ENCODE measurements around the gene REXO4.

Gene REXO4

GRCh38 chr9:133387680-133388079, 30.1 kb downstream of the REXO4 start:
- TF ChIP-seq ZSCAN5A (tag by site-specific recombination; IDR thresholded peaks at IDR 0.05) (no peak), PRDM10 (tag by site-specific recombination; IDR thresholded peaks at IDR 0.05) (peak; percentile 65), ZBTB44 (tag by site-specific recombination; IDR thresholded peaks at IDR 0.05) (peak; percentile 87; the same call in 1 of the 2 replicates)
- no peak overlapping the region for H3K4me3 ChIP-seq (ENCODE audit: low read depth, low read length)
- ChIA-PET POLR2A (interaction anchor here (1.1 kb wide), 1 partner anchor 40 kb away, joined by 3 read pairs; the partner anchor contains the start of genes MED22 and RPL7A), CTCF (no interaction called here)
- H3K9me3 ChIP-seq (ENCODE audit: control insufficient read depth, insufficient read depth, low read depth, low read length): no peaks in the 10 kb centered on the region
- no peaks in the 10 kb centered on the region for H3K4me1 ChIP-seq (ENCODE audit: control insufficient read depth, insufficient read depth, low read length)
- H3K36me3 ChIP-seq (ENCODE audit: control insufficient read depth in 2 of 2, insufficient read depth in 1 of 2, low read length in 2 of 2): no peaks in the 10 kb centered on the region
- H3K27ac ChIP-seq (ENCODE audit: extremely low read depth, low read depth, low read length): no peak overlapping the region

GRCh38 chr9:133386338-133386737, 31.5 kb downstream of the REXO4 start:
- Histone ChIP-seq H3K27ac (ENCODE audit: extremely low read depth, low read depth, low read length) (no peak overlapping the region), H3K4me3 (ENCODE audit: low read depth, low read length) (no peak overlapping the region), H3K4me1 (ENCODE audit: control insufficient read depth, insufficient read depth, low read length) (no peaks in the 10 kb centered on the region), H3K9me3 (ENCODE audit: control insufficient read depth, insufficient read depth, low read depth, low read length) (no peaks in the 10 kb centered on the region), H3K36me3 (ENCODE audit: control insufficient read depth in 2 of 2, insufficient read depth in 1 of 2, low read length in 2 of 2) (no peaks in the 10 kb centered on the region)
- POLR2A ChIA-PET: interaction anchor here (1.4 kb wide), 1 partner anchor 13 kb away, joined by 3 read pairs; no protein-coding TSS in a partner anchor
- CTCF ChIA-PET: interaction anchor here (0.6 to 1.2 kb wide), 2 partner anchors 11 to 608 kb away, joined by 3 to 4 read pairs; no protein-coding TSS in a partner anchor
- TF ChIP-seq SETDB1 (IDR thresholded peaks at IDR 0.05; ENCODE audit: insufficient read length, low read length) (no peak), ZNF449 (tag by site-specific recombination; IDR thresholded peaks at IDR 0.05) (no peak)

GRCh38 chr9:133385452-133385851, 32.4 kb downstream of the REXO4 start:
- Histone ChIP-seq H3K4me3 (ENCODE audit: low read depth, low read length) (no peak overlapping the region), H3K9me3 (ENCODE audit: control insufficient read depth, insufficient read depth, low read depth, low read length) (no peaks in the 10 kb centered on the region), H3K4me1 (ENCODE audit: control insufficient read depth, insufficient read depth, low read length) (no peaks in the 10 kb centered on the region), H3K27ac (ENCODE audit: extremely low read depth, low read depth, low read length) (no peak overlapping the region), H3K36me3 (ENCODE audit: control insufficient read depth in 2 of 2, insufficient read depth in 1 of 2, low read length in 2 of 2) (no peaks in the 10 kb centered on the region)
- POLR2A ChIA-PET: interaction anchor here (0.6 to 1.2 kb wide), 2 partner anchors 10 to 97 kb away, joined by 3 to 5 read pairs; no protein-coding TSS in a partner anchor
- no peak for TF ChIP-seq ZNF561 (tag by site-specific recombination; IDR thresholded peaks at IDR 0.05; ENCODE audit: borderline replicate concordance)
- peak; percentile 72 for TF ChIP-seq EGR2 (tag by site-specific recombination; IDR thresholded peaks at IDR 0.05; ENCODE audit: low read depth)
- TF ChIP-seq ZFHX2 (tag by site-specific recombination; conservative IDR thresholded peaks at IDR 0.05): peak; percentile 76
- CTCF ChIA-PET: no interaction called here

All from HEK293 (cell line).